Measurements from ENCODE around the gene PRKG1. TPM values are rescaled to one million over a fixed set of nuclear protein-coding genes. Genes with fewer than 3 reads are reported as not detected.
"Not testable (repeated sequence)": the region's sequence is repeated elsewhere in the genome, so short reads cannot be mapped to it uniquely, and the experiment has no call there.

PRKG1 gene
- total and polyA plus RNA-seq, 2 experiments from 2014 or later, result 18.2 to 21.1 TPM

DNA sequence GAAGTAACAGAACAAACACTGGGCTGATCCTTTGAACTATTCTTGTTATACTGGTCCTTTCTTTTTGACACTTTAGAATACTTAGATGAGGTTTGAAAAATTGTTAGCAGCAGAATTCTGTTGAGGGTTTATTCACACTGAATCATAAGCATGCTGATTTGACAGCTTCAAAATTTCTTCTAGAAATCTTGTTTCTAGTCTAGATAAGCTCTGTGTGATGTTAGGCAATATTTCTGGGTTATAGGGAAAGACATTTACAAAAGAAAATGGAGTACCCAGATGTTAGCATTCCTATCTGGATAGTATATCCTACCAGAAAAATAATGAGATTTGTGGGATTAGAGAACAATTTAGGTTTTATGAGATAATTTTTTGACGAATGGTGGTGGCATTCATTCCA lies 613.0 kb downstream of the PRKG1 start:
- TF ChIP-seq, protein P1, sequence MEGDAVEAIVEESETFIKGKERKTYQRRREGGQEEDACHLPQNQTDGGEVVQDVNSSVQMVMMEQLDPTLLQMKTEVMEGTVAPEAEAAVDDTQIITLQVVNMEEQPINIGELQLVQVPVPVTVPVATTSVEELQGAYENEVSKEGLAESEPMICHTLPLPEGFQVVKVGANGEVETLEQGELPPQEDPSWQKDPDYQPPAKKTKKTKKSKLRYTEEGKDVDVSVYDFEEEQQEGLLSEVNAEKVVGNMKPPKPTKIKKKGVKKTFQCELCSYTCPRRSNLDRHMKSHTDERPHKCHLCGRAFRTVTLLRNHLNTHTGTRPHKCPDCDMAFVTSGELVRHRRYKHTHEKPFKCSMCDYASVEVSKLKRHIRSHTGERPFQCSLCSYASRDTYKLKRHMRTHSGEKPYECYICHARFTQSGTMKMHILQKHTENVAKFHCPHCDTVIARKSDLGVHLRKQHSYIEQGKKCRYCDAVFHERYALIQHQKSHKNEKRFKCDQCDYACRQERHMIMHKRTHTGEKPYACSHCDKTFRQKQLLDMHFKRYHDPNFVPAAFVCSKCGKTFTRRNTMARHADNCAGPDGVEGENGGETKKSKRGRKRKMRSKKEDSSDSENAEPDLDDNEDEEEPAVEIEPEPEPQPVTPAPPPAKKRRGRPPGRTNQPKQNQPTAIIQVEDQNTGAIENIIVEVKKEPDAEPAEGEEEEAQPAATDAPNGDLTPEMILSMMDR (conservative IDR thresholded peaks at IDR 0.05; ENCODE audit: low read depth in 2 of 2), result no peak
- TF ChIP-seq, protein P2, sequence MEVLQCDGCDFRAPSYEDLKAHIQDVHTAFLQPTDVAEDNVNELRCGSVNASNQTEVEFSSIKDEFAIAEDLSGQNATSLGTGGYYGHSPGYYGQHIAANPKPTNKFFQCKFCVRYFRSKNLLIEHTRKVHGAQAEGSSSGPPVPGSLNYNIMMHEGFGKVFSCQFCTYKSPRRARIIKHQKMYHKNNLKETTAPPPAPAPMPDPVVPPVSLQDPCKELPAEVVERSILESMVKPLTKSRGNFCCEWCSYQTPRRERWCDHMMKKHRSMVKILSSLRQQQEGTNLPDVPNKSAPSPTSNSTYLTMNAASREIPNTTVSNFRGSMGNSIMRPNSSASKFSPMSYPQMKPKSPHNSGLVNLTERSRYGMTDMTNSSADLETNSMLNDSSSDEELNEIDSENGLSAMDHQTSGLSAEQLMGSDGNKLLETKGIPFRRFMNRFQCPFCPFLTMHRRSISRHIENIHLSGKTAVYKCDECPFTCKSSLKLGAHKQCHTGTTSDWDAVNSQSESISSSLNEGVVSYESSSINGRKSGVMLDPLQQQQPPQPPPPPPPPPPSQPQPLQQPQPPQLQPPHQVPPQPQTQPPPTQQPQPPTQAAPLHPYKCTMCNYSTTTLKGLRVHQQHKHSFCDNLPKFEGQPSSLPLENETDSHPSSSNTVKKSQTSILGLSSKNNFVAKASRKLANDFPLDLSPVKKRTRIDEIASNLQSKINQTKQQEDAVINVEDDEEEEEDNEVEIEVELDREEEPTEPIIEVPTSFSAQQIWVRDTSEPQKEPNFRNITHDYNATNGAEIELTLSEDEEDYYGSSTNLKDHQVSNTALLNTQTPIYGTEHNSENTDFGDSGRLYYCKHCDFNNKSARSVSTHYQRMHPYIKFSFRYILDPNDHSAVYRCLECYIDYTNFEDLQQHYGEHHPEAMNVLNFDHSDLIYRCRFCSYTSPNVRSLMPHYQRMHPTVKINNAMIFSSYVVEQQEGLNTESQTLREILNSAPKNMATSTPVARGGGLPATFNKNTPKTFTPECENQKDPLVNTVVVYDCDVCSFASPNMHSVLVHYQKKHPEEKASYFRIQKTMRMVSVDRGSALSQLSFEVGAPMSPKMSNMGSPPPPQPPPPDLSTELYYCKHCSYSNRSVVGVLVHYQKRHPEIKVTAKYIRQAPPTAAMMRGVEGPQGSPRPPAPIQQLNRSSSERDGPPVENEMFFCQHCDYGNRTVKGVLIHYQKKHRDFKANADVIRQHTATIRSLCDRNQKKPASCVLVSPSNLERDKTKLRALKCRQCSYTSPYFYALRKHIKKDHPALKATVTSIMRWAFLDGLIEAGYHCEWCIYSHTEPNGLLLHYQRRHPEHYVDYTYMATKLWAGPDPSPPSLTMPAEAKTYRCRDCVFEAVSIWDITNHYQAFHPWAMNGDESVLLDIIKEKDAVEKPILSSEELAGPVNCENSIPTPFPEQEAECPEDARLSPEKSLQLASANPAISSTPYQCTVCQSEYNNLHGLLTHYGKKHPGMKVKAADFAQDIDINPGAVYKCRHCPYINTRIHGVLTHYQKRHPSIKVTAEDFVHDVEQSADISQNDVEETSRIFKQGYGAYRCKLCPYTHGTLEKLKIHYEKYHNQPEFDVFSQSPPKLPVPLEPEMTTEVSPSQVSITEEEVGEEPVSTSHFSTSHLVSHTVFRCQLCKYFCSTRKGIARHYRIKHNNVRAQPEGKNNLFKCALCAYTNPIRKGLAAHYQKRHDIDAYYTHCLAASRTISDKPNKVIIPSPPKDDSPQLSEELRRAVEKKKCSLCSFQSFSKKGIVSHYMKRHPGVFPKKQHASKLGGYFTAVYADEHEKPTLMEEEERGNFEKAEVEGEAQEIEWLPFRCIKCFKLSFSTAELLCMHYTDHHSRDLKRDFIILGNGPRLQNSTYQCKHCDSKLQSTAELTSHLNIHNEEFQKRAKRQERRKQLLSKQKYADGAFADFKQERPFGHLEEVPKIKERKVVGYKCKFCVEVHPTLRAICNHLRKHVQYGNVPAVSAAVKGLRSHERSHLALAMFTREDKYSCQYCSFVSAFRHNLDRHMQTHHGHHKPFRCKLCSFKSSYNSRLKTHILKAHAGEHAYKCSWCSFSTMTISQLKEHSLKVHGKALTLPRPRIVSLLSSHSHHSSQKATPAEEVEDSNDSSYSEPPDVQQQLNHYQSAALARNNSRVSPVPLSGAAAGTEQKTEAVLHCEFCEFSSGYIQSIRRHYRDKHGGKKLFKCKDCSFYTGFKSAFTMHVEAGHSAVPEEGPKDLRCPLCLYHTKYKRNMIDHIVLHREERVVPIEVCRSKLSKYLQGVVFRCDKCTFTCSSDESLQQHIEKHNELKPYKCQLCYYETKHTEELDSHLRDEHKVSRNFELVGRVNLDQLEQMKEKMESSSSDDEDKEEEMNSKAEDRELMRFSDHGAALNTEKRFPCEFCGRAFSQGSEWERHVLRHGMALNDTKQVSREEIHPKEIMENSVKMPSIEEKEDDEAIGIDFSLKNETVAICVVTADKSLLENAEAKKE (CRISPR knock-in tag; IDR thresholded peaks at IDR 0.05), result no peak
- TF ChIP-seq, protein P3, sequence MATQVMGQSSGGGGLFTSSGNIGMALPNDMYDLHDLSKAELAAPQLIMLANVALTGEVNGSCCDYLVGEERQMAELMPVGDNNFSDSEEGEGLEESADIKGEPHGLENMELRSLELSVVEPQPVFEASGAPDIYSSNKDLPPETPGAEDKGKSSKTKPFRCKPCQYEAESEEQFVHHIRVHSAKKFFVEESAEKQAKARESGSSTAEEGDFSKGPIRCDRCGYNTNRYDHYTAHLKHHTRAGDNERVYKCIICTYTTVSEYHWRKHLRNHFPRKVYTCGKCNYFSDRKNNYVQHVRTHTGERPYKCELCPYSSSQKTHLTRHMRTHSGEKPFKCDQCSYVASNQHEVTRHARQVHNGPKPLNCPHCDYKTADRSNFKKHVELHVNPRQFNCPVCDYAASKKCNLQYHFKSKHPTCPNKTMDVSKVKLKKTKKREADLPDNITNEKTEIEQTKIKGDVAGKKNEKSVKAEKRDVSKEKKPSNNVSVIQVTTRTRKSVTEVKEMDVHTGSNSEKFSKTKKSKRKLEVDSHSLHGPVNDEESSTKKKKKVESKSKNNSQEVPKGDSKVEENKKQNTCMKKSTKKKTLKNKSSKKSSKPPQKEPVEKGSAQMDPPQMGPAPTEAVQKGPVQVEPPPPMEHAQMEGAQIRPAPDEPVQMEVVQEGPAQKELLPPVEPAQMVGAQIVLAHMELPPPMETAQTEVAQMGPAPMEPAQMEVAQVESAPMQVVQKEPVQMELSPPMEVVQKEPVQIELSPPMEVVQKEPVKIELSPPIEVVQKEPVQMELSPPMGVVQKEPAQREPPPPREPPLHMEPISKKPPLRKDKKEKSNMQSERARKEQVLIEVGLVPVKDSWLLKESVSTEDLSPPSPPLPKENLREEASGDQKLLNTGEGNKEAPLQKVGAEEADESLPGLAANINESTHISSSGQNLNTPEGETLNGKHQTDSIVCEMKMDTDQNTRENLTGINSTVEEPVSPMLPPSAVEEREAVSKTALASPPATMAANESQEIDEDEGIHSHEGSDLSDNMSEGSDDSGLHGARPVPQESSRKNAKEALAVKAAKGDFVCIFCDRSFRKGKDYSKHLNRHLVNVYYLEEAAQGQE (IDR thresholded peaks at IDR 0.05; ENCODE audit: unreplicated experiment), result no peak
- TF ChIP-seq POLR2AphosphoS5 (IDR thresholded peaks at IDR 0.05; ENCODE audit: low read depth) (no peak), EZH2 (IDR thresholded peaks at IDR 0.05; ENCODE audit: low read depth, unreplicated experiment) (no peak), CREB1 (CRISPR knock-in tag; IDR thresholded peaks at IDR 0.05; ENCODE audit: low read depth) (no peak), JUNB (IDR thresholded peaks at IDR 0.05; ENCODE audit: unreplicated experiment) (no peak), ZNF114 (CRISPR knock-in tag; IDR thresholded peaks at IDR 0.05) (no peak), EZH2phosphoT487 (IDR thresholded peaks at IDR 0.05; ENCODE audit: unreplicated experiment) (no peak), ZNF331 (CRISPR knock-in tag; IDR thresholded peaks at IDR 0.05; ENCODE audit: low read depth) (no peak)
- TF ChIP-seq, protein P4, sequence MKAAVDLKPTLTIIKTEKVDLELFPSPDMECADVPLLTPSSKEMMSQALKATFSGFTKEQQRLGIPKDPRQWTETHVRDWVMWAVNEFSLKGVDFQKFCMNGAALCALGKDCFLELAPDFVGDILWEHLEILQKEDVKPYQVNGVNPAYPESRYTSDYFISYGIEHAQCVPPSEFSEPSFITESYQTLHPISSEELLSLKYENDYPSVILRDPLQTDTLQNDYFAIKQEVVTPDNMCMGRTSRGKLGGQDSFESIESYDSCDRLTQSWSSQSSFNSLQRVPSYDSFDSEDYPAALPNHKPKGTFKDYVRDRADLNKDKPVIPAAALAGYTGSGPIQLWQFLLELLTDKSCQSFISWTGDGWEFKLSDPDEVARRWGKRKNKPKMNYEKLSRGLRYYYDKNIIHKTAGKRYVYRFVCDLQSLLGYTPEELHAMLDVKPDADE (IDR thresholded peaks at IDR 0.05), result no peak
- no peak overlapping the region for H3K4me3 ChIP-seq
- H2AFZ ChIP-seq, result no peak overlapping the region
- H3K4me2 ChIP-seq, result no peak overlapping the region
- H3K27ac Mint-ChIP-seq, result no peak overlapping the region
- peaks cover 8% of the 10 kb centered on the region for H3K36me3 Mint-ChIP-seq (ENCODE audit: low read depth)
- no peak overlapping the region for H3K27ac ChIP-seq (ENCODE audit: low read depth)
- peaks cover 8% of the 10 kb centered on the region for H3K9me3 Mint-ChIP-seq
- ATAC-seq, result no peak
- DNase-seq (ENCODE audit: low spot score), result no peak
- no peaks in the 10 kb centered on the region for H3K36me3 ChIP-seq (ENCODE audit: insufficient read depth)
- H3K9me2 ChIP-seq (ENCODE audit: insufficient read depth), result no peaks in the 10 kb centered on the region
- H3K4me3 Mint-ChIP-seq, result no peak overlapping the region
- H3K27me3 ChIP-seq (ENCODE audit: insufficient read depth), result no peaks in the 10 kb centered on the region
- no peaks in the 10 kb centered on the region for H3K79me2 ChIP-seq (replicated peaks; ENCODE audit: insufficient read depth)
- H4K20me1 ChIP-seq (replicated peaks; ENCODE audit: insufficient read depth), result no peaks in the 10 kb centered on the region
- H3F3A ChIP-seq (replicated peaks; ENCODE audit: low read depth), result no peaks in the 10 kb centered on the region
- peaks cover 6% of the 10 kb centered on the region; the same call in 1 of the 2 replicates for H3K4me1 ChIP-seq (ENCODE audit: insufficient read depth)
- H3K27me3 Mint-ChIP-seq (ENCODE audit: insufficient read depth, low read depth, poor library complexity), result no peaks in the 10 kb centered on the region
- peaks cover 5% of the 10 kb centered on the region for H3K4me1 Mint-ChIP-seq

DNA sequence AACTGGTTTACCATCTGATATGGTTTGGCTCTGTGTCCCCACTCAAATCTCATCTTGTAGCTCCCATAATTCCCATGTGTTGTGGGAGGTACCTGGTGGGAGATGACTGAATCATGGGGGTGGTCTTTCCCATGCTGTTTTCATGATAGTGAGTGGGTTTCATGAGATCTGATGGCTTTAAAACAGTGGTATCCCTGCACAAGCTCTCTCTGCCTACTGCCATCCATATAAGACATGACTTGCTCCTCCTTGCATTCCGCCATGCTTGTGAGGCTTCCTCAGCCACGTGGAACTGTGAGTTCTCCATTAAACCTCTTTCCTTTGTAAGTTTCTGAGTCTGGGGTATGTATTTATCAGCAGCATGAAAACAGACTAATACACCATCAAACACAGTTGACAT lies 614.5 kb downstream of the PRKG1 start:
- H3K27me3 ChIP-seq (ENCODE audit: insufficient read depth); H3K4me3 ChIP-seq; H3K36me3 Mint-ChIP-seq (ENCODE audit: low read depth); H3K79me2 ChIP-seq (replicated peaks; ENCODE audit: insufficient read depth); H3K4me1 Mint-ChIP-seq; H2AFZ ChIP-seq; H4K20me1 ChIP-seq (replicated peaks; ENCODE audit: insufficient read depth); H3F3A ChIP-seq (replicated peaks; ENCODE audit: low read depth); H3K27ac ChIP-seq (ENCODE audit: low read depth); H3K4me2 ChIP-seq; H3K9me3 Mint-ChIP-seq; ATAC-seq; DNase-seq (ENCODE audit: low spot score); H3K4me1 ChIP-seq (ENCODE audit: insufficient read depth); H3K36me3 ChIP-seq (ENCODE audit: insufficient read depth); H3K27ac Mint-ChIP-seq; H3K4me3 Mint-ChIP-seq; H3K27me3 Mint-ChIP-seq (ENCODE audit: insufficient read depth, low read depth, poor library complexity); H3K9me2 ChIP-seq (ENCODE audit: insufficient read depth): not testable (repeated sequence)

Data from GM23338 (cell line).